ENCODE data around the gene UBE2E2. TPM values are rescaled to one million over a fixed set of nuclear protein-coding genes. Genes with fewer than 3 reads are reported as not detected.
"Not testable (repeated sequence)": the region's sequence is repeated elsewhere in the genome, so short reads cannot be mapped to it uniquely, and the experiment has no call there.

The UBE2E2 gene
- total RNA-seq, 2 donors from 2014 or later: 2.9 to 6.6 TPM

GRCh38 chr3:23331141-23331935, 128.2 kb downstream of the UBE2E2 start:
- Mint-ChIP-seq H3K4me1 (no peaks in the 10 kb centered on the region), H3K9me3 (no peaks in the 10 kb centered on the region), H3K36me3 (ENCODE audit: low read depth) (no peaks in the 10 kb centered on the region), H3K27ac (no peak overlapping the region), H3K27me3 (peaks cover 3% of the 10 kb centered on the region), H3K4me3 (no peak overlapping the region)
- no peak for ATAC-seq (replicated peaks)

- no peak overlapping the region for H3K4me3 Mint-ChIP-seq
- H3K27ac Mint-ChIP-seq: no peak overlapping the region
- ATAC-seq (replicated peaks): no peak
- H3K27me3 Mint-ChIP-seq: peaks cover 3% of the 10 kb centered on the region
- H3K4me1 Mint-ChIP-seq: no peaks in the 10 kb centered on the region
- H3K36me3 Mint-ChIP-seq (ENCODE audit: low read depth): no peaks in the 10 kb centered on the region
- H3K9me3 Mint-ChIP-seq: no peaks in the 10 kb centered on the region
These were observed 130.5 kb downstream of the UBE2E2 start for GRCh38 chr3:23333633-23334032.

DNA sequence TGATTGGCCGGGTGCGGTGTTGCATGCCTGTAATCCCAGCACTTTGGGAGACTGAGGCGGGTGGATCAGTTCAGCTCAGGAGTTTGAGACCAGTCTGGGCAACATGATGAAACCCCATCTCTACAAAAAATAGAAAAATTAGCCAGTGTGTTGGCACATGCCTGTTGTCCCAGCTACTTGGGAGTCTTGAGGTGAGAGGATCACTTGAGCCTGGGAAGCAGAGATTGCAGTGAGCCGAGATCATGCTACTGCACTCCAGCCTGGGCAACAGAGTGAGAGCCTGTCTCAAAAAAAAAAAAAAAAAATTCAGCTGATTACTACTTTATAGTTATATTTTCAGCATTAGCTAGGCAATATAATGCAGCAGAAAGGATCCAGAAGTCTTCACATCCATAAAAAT, 133.7 kb downstream of the UBE2E2 start:
- not testable (repeated sequence) for H3K4me3 Mint-ChIP-seq; H3K9me3 Mint-ChIP-seq; ATAC-seq (replicated peaks); H3K27ac Mint-ChIP-seq; H3K4me1 Mint-ChIP-seq; H3K36me3 Mint-ChIP-seq (ENCODE audit: low read depth); H3K27me3 Mint-ChIP-seq

GRCh38 chr3:23341147-23341838, 138.2 kb downstream of the UBE2E2 start:
- Mint-ChIP-seq H3K27ac (no peak overlapping the region), H3K4me1 (no peaks in the 10 kb centered on the region), H3K4me3 (no peak overlapping the region), H3K36me3 (ENCODE audit: low read depth) (no peaks in the 10 kb centered on the region), H3K9me3 (no peaks in the 10 kb centered on the region), H3K27me3 (no peaks in the 10 kb centered on the region)
- no peak for ATAC-seq (replicated peaks)

- Mint-ChIP-seq H3K36me3 (ENCODE audit: low read depth) (no peaks in the 10 kb centered on the region), H3K4me1 (no peaks in the 10 kb centered on the region), H3K9me3 (no peaks in the 10 kb centered on the region), H3K27me3 (no peaks in the 10 kb centered on the region), H3K27ac (no peak overlapping the region), H3K4me3 (no peak overlapping the region)
- no peak for ATAC-seq (replicated peaks)
These were observed 139.2 kb downstream of the UBE2E2 start for GRCh38 chr3:23342343-23342742.

DNA sequence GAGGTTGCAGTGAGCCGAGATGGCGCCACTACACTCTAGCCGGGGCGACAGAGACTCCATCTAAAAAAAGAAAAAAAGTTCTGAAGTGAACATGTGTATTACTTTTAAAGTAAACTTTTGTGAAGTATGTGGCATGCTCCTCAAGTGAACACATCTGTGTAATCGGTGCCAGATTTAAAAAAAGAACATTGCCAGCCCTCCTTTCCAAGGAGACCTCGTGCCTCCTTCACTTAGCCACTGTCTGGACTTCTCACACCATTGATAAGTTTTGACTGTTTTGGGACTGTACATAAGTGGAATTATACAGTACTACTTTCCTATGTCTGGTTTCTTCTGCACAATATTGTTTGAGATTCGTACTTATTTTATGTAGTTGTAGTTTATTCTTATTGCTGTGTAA, 140.4 kb downstream of the UBE2E2 start:
- Mint-ChIP-seq H3K36me3 (ENCODE audit: low read depth) (no peaks in the 10 kb centered on the region), H3K27me3 (no peaks in the 10 kb centered on the region), H3K4me1 (no peaks in the 10 kb centered on the region), H3K4me3 (no peak overlapping the region), H3K9me3 (no peaks in the 10 kb centered on the region), H3K27ac (no peak overlapping the region)
- ATAC-seq (replicated peaks): no peak

GRCh38 chr3:23344886-23345285, 141.8 kb downstream of the UBE2E2 start:
- no peaks in the 10 kb centered on the region for H3K4me1 Mint-ChIP-seq
- H3K4me3 Mint-ChIP-seq: no peak overlapping the region
- H3K27me3 Mint-ChIP-seq: no peaks in the 10 kb centered on the region
- no peak for ATAC-seq (replicated peaks)
- no peak overlapping the region for H3K27ac Mint-ChIP-seq
- no peaks in the 10 kb centered on the region for H3K36me3 Mint-ChIP-seq (ENCODE audit: low read depth)
- H3K9me3 Mint-ChIP-seq: no peaks in the 10 kb centered on the region

DNA sequence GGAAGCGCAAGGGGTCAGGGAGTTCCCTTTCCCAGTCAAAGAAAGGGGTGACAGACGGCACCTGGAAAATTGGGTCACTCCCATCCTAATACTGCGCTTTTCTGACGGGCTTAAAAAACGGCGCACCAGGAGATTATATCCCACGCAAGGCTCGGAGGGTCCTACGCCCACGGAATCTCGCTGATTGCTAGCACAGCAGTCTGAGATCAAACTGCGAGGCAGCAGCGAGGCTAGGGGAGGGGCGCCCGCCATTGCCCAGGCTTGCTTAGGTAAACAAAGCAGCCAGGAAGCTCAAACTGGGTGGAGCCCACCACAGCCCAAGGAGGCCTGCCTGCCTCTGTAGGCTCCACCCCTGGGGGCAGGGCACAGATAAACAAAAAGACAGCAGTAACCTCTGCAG, 146.3 kb downstream of the UBE2E2 start:
- H3K4me3 Mint-ChIP-seq; H3K27ac Mint-ChIP-seq; H3K36me3 Mint-ChIP-seq (ENCODE audit: low read depth); ATAC-seq (replicated peaks); H3K4me1 Mint-ChIP-seq; H3K9me3 Mint-ChIP-seq; H3K27me3 Mint-ChIP-seq: not testable (repeated sequence)

DNA sequence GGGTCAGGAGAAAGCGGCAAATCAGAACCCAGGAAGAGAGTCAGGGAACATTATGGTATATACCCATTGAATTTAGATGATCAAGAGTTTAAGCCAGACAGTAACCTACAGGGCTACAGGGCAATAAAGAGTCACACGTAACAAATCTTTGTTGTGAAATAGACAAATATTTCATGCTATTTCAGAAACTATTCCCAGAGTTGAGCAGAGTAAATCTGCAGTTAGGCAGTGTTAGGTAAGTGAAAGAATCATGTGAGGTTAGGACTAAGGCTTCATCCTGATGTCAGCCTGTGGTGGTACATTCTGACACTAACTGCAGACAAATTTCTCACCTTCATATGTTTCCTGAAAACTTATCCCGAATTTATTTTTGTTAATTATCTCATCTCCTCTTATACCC, 153.0 kb downstream of the UBE2E2 start:
- no peaks in the 10 kb centered on the region for H3K9me3 Mint-ChIP-seq
- no peaks in the 10 kb centered on the region for H3K4me1 Mint-ChIP-seq
- no peak overlapping the region for H3K4me3 Mint-ChIP-seq
- H3K36me3 Mint-ChIP-seq (ENCODE audit: low read depth): no peaks in the 10 kb centered on the region
- no peak for ATAC-seq (replicated peaks)
- H3K27me3 Mint-ChIP-seq: no peaks in the 10 kb centered on the region
- no peak overlapping the region for H3K27ac Mint-ChIP-seq

GRCh38 chr3:23356923-23357322, 153.8 kb downstream of the UBE2E2 start:
- no peak for ATAC-seq (replicated peaks)
- H3K27ac Mint-ChIP-seq: no peak overlapping the region
- no peaks in the 10 kb centered on the region for H3K27me3 Mint-ChIP-seq
- no peaks in the 10 kb centered on the region for H3K4me1 Mint-ChIP-seq
- no peaks in the 10 kb centered on the region for H3K36me3 Mint-ChIP-seq (ENCODE audit: low read depth)
- H3K9me3 Mint-ChIP-seq: no peaks in the 10 kb centered on the region
- no peak overlapping the region for H3K4me3 Mint-ChIP-seq

DNA sequence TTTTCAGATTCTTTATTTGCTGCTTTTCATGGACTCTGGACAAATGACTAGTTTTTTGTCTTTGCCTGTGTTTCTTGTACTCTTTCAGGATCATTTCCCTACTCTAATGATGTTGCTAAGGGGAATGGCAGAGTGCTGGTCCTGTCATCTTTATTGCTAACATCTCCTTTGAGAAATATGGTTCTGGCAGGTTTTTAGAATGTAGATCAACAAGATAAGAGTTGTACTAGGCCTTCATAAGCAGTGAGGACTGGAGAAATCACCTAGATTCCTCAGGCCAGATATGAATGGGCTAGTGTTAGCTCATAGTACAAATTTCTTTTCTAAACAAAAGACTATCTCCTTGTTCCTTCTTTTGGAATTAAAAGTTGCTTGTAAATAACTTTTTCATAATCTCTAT, 156.0 kb downstream of the UBE2E2 start:
- peaks cover 9% of the 10 kb centered on the region for H3K9me3 Mint-ChIP-seq
- no peak overlapping the region for H3K27ac Mint-ChIP-seq
- no peaks in the 10 kb centered on the region for H3K4me1 Mint-ChIP-seq
- H3K27me3 Mint-ChIP-seq: no peaks in the 10 kb centered on the region
- no peaks in the 10 kb centered on the region for H3K36me3 Mint-ChIP-seq (ENCODE audit: low read depth)
- H3K4me3 Mint-ChIP-seq: no peak overlapping the region
- no peak for ATAC-seq (replicated peaks)

DNA sequence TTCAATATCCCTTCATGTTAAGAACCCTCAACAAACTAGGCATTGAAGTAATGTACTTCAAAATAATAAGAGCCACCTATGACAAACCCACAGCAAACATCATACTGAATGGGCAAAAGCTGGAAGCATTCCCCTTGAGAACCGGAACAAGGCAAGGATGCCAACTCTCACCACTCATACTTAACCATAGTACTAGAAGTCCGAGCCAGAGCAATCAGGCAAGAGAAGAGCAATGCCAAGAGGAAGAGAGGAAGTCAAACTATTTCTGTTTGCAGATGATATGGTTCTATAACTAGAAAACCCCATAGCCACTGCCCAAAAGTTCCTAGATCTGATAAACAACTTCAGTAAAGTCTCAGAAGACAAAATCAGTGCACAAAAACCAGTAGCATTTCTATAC, 161.9 kb downstream of the UBE2E2 start:
- peaks cover 15% of the 10 kb centered on the region for H3K9me3 Mint-ChIP-seq
- no peaks in the 10 kb centered on the region for H3K27me3 Mint-ChIP-seq
- H3K4me1 Mint-ChIP-seq: no peaks in the 10 kb centered on the region
- no peaks in the 10 kb centered on the region for H3K36me3 Mint-ChIP-seq (ENCODE audit: low read depth)
- H3K27ac Mint-ChIP-seq: no peak overlapping the region
- H3K4me3 Mint-ChIP-seq: no peak overlapping the region
- no peak for ATAC-seq (replicated peaks)

DNA sequence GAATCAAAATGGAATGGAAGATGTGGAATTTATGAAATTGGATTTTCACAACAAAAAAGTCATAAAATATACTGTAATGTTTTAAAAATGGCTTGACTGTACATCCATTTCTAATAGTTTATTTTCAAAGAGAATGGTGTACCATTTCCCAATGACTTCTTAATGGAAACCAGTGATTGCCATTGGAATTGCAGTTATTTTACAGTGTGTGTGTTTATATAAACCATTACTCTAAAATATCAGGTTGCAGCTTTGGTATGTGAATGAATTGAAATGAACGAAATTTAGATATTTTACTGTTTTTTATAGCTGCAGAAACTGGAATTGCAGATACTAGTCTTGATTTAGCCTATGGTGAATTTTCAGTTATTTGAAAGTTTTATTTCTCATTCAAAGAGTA, 165.6 kb downstream of the UBE2E2 start:
- Mint-ChIP-seq H3K4me1 (no peaks in the 10 kb centered on the region), H3K9me3 (peaks cover 10% of the 10 kb centered on the region), H3K27me3 (no peaks in the 10 kb centered on the region), H3K27ac (no peak overlapping the region), H3K36me3 (ENCODE audit: low read depth) (no peaks in the 10 kb centered on the region), H3K4me3 (no peak overlapping the region)
- ATAC-seq (replicated peaks): no peak

DNA sequence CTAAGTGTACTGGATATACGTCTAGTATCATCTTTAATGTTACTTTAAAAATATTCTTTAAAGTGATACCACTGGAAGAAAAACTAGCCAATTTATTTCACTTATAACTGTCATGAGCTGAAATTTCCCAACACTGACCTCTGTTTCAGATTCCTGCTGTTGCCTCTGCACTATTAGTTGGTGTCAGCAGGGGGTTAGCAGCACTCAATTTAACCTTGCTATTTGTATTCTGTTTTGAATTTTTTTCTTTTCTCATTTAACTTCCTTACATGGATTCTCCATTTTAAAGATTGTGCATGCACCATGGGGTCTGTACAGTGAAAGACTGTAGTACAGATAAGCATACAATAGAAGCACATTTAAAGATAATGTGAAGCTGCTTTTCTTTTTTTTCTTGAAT, 169.2 kb downstream of the UBE2E2 start:
- no peak for ATAC-seq (replicated peaks)
- Mint-ChIP-seq H3K27me3 (no peaks in the 10 kb centered on the region), H3K9me3 (peaks cover 4% of the 10 kb centered on the region), H3K36me3 (ENCODE audit: low read depth) (no peaks in the 10 kb centered on the region), H3K4me1 (no peaks in the 10 kb centered on the region), H3K27ac (no peak overlapping the region), H3K4me3 (no peak overlapping the region)

DNA sequence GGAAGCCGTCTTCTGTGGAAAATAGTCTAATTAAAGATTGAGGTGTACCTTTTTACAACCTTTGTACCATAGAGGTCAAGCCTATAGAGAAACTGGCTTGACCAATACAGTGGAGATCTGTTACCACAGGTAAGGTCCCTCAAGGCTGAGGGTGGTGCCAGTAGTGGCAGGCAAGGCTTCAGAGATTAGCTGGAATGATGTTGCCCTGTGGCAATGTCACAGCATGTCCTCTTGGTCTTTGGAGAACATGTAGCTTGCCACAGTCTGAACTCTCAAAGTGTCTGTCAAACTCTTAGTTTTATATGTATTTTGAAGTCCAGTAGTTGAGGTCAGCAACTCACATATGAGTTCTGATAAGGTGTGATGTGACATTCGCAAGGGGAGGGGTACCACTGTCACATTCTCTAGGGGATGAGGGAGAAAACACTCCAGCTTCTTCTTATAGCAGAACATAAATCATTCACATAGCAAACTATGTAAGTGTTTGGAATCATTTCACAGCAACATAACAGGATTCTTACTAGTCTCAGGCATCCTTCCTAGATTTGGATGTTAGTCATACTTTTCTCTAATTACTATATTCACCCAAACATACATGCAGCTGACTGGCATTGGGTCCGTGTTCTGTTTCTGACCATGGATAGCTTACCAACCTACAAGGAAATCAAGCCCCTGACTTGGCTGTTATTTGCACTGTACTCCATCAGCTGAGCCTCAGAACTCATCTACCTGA, 173.6 kb downstream of the UBE2E2 start:
- Mint-ChIP-seq H3K36me3 (ENCODE audit: low read depth) (no peaks in the 10 kb centered on the region), H3K27ac (no peak overlapping the region), H3K4me1 (no peaks in the 10 kb centered on the region)

More for the DNA sequence above, 173.6 kb downstream of the UBE2E2 start:
- H3K4me3 Mint-ChIP-seq: no peak overlapping the region
- no peaks in the 10 kb centered on the region for H3K27me3 Mint-ChIP-seq
- no peak for ATAC-seq (replicated peaks)
- H3K9me3 Mint-ChIP-seq: peaks cover 3% of the 10 kb centered on the region
